HG03045 (cell line): Measurements from ENCODE around the gene ALB.

Experiments
- ATAC-seq: cut with Tn5 transposase; IDR thresholded peaks from one replicate; pipeline ENCODE4 v1.9.1; 2021; ENCODE audit warnings: mild to moderate bottlenecking, moderate library complexity; ENCODE audit not compliant: unreplicated experiment

The ALB gene

DNA sequence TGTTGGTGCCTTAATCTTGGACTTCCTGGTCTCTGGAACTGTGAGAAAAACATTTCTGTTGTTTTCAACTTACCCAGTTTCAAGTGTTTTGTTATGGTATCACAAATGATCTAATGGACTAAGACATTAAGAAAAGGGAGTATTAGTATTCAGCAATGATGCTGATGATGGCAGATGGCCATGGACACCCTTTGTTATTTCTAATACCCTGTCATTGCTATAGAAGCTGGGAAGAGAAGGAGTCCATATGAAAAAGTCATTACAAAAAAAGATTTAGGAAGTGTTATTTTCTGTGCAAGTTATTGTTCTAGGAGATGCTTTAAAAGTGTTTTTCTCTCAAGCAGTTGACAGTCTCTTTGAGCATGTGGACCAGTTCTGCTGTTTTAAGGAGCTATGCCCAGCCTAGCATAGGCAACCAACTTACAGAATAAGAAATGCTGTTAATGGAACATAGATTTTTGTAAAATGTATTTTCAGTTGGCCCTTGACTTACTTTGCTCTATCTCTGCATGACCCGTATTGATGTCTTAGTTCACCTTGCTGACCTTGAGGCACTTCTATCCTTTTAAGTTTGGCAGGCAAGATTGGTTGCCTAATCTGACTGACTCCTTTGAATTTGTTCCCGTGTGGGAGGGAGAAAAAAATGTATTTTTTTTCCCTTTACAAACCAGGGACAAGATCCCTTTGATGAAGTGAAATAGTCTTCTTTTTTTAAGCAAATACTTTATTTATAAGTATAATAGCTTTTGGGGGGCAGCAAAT is 25.9 kb downstream of the ALB start:
- no peak for ATAC-seq

DNA sequence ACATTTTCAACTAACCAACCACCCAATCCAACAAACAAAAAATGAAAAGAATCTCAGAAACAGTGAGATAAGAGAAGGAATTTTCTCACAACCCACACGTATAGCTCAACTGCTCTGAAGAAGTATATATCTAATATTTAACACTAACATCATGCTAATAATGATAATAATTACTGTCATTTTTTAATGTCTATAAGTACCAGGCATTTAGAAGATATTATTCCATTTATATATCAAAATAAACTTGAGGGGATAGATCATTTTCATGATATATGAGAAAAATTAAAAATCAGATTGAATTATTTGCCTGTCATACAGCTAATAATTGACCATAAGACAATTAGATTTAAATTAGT is 27.7 kb downstream of the ALB start:
- ATAC-seq, result no peak

DNA sequence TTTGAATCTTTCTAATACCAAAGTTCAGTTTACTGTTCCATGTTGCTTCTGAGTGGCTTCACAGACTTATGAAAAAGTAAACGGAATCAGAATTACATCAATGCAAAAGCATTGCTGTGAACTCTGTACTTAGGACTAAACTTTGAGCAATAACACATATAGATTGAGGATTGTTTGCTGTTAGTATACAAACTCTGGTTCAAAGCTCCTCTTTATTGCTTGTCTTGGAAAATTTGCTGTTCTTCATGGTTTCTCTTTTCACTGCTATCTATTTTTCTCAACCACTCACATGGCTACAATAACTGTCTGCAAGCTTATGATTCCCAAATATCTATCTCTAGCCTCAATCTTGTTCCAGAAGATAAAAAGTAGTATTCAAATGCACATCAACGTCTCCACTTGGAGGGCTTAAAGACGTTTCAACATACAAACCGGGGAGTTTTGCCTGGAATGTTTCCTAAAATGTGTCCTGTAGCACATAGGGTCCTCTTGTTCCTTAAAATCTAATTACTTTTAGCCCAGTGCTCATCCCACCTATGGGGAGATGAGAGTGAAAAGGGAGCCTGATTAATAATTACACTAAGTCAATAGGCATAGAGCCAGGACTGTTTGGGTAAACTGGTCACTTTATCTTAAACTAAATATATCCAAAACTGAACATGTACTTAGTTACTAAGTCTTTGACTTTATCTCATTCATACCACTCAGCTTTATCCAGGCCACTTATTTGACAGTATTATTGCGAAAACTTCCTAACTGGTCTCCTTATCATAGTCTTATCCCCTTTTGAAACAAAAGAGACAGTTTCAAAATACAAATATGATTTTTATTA is 28.3 kb downstream of the ALB start:
- ATAC-seq, result no peak

DNA sequence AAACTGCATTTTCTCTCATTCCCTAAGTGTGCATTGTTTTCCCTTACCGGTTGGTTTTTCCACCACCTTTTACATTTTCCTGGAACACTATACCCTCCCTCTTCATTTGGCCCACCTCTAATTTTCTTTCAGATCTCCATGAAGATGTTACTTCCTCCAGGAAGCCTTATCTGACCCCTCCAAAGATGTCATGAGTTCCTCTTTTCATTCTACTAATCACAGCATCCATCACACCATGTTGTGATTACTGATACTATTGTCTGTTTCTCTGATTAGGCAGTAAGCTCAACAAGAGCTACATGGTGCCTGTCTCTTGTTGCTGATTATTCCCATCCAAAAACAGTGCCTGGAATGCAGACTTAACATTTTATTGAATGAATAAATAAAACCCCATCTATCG is 29.1 kb downstream of the ALB start:
- no peak for ATAC-seq

DNA sequence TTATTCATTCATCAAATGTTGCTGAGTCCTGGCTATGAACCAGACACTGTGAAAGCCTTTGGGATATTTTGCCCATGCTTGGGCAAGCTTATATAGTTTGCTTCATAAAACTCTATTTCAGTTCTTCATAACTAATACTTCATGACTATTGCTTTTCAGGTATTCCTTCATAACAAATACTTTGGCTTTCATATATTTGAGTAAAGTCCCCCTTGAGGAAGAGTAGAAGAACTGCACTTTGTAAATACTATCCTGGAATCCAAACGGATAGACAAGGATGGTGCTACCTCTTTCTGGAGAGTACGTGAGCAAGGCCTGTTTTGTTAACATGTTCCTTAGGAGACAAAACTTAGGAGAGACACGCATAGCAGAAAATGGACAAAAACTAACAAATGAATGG is 30.2 kb downstream of the ALB start:
- no peak for ATAC-seq

DNA sequence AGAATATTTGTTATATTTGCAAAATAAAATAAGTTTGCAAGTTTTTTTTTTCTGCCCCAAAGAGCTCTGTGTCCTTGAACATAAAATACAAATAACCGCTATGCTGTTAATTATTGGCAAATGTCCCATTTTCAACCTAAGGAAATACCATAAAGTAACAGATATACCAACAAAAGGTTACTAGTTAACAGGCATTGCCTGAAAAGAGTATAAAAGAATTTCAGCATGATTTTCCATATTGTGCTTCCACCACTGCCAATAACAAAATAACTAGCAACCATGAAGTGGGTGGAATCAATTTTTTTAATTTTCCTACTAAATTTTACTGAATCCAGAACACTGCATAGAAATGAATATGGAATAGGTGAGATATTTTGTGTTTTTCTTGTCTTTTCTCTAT is 31.9 kb downstream of the ALB start, which contains the start of gene AFP:
TSS of gene AFP (plus strand) at position 238 of the 400 bp plus-strand sequence. CDS start at position 280, 42 bp downstream.
- ATAC-seq, result no peak

DNA sequence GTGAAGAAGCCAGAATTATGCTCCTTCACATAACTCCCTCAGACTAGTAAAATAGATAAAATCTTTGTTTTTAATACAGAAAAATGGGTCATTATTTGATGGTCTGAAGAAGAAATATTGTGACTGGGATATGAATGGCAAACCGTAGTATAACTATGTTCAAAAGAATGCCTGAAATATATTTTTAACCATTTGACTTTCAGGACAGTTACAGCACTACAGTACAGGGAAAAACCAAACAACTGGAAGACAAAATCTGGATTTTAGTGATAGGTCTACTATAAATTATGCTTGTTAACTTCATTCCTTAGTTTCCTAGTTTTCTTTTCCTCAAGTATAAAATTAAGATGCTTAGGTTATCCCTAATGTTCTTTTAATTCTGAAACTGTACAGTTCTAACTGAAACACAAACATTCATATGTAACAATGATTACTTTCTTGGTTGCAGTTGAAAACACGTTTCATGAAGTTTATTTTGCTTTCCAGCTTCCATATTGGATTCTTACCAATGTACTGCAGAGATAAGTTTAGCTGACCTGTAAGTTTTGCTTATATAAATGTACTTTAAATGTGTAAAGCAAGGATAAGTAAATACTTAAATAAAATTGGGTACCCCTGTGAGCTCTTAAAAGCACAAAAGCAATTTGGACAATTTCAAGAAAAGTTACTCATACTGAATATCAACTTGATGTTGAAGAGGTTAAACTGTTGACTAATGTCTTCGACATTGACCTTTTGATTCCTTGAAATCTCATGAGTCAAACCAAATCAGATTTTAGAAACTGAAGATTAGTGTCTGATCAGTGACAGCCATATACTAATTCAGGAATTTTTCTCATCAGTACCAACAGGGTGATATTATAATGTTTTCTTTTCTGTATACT is 32.8 kb downstream of the ALB start:
- no peak for ATAC-seq

DNA sequence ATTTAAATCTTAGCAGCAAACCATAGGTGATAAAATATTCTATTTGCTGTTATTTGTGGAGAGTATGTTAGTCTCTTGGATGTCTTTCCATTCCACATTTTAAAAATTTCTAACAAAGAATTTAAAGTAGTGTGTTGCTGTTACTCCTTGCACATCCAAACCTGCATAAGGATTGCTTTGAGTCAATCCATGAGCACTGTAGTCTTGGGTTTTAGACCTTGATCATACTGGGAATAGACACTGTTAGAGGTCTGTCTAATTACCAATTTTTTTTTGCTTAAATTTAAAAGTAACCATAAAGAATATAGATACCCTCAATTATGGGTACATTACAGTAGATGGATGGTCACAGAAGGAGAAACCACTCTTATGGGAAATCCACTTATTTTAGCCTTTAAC is 33.5 kb downstream of the ALB start:
- ATAC-seq, result no peak

DNA sequence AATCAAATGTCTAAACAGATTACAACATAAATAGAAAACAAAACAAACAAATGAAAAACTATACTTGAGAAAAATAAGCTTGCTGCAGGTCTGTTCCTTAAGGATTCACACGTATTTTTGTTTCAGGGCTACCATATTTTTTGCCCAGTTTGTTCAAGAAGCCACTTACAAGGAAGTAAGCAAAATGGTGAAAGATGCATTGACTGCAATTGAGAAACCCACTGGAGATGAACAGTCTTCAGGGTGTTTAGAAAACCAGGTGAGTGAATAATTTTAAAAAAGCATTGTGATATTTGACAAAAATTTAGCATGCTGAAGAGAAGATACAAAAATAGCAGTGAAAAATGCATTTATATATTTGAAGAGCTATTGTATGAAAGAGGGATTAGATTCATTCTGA is 34.0 kb downstream of the ALB start:
- no peak for ATAC-seq

DNA sequence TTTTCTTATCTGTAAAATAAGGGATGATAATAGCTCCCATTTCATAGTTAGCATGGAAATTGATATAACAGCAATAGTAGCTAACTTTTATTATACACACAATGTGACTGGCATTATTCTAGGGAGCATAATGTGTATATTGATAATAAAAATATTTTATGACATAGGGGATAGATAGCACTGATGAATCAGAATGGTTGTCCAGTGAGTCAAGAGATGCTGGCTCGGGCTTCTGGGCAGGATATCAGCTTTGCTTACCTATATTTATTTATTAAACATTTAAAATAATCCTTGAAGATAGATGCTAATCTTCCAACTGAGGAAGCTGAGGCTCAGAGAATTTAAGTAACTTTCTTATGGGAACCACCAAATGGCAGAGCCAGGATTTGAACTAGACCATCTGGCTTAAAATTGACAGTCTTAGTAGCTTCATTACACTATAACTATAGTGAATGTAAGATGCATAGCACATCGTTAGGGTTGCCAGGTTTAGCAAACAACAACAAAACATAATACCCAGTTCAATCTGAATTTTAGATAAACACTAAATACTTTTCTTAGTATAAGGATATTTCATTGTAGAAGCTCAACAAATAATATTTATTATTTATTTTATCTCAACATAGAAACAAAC is 34.6 kb downstream of the ALB start:
- ATAC-seq, result no peak

DNA sequence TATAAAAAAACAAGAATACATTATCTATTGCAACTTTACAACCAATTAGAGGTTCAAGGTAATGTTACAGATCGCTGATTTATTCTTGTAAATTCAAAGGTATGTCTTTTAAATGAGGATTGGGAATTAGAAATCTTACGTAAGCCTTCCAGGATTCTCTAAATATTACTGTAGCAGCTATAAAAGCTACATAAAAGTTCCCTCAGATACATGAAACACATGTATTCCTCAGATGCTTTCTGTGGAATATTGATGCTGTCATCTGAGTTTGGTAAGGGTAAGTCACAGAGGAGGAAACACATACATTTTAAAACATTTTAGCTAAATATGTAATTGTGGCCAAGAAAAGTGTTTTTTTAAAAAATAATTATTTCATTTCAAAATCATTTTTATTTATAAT is 35.4 kb downstream of the ALB start:
- ATAC-seq, result no peak

DNA sequence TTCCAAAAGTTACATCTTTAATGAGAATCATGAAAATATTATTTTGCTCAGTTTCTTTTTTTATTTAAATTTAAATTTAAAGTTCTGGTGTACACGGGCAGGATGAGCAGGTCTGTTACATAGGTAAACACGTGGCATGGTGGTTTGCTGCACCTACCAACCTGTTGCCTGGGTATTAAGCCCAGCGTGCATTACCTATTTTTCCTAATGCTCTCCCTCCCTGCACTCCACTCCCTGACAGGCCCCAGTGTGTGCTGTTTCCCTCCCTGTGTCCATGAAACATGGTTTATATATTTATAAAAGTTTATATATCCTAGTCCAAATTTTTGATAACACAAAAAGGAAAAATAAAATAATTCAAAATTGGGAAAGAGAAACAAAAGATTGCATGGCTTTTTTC is 35.9 kb downstream of the ALB start:
- no peak for ATAC-seq

DNA sequence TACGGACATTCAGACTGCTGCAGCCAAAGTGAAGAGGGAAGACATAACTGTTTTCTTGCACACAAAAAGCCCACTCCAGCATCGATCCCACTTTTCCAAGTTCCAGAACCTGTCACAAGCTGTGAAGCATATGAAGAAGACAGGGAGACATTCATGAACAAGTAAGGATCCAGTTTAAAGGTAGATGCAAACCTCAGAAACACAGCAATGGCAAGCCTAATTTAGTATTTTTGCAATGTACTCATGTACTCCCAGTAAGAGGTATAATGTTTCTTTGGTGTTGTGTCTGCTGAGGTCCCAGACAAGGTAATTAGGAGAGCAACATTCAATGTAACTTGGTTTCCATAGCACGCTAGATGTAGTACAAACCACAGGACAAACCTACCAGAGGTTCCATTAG is 36.6 kb downstream of the ALB start:
- ATAC-seq, result no peak

DNA sequence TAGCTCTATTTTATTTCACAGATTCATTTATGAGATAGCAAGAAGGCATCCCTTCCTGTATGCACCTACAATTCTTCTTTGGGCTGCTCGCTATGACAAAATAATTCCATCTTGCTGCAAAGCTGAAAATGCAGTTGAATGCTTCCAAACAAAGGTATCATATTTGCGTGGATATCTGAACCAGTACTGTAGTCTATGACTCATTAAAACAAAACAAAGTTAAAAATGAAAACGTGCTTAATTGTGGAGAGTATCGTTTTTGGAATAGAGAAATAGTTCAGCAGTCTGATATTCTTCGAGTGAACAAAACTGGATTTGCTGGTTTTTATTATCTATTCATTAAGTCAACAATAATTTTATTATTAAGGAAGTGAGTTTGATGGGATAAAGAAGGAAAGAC is 38.2 kb downstream of the ALB start:
- ATAC-seq, result no peak

DNA sequence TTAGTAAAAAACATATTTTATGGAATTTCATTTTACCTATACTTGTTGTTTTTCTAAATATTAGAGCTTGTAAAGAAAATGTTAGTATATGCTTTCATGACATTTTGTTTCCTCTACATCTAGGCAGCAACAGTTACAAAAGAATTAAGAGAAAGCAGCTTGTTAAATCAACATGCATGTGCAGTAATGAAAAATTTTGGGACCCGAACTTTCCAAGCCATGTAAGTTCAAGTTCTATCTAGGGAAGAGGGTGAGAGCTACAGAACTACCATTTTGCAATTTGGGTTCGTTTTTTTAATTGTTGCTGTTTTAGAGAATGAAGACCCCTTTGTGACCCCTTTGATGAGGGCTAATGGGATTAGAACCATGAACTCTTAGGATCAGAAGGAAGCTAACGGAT is 39.1 kb downstream of the ALB start:
- ATAC-seq, result no peak

DNA sequence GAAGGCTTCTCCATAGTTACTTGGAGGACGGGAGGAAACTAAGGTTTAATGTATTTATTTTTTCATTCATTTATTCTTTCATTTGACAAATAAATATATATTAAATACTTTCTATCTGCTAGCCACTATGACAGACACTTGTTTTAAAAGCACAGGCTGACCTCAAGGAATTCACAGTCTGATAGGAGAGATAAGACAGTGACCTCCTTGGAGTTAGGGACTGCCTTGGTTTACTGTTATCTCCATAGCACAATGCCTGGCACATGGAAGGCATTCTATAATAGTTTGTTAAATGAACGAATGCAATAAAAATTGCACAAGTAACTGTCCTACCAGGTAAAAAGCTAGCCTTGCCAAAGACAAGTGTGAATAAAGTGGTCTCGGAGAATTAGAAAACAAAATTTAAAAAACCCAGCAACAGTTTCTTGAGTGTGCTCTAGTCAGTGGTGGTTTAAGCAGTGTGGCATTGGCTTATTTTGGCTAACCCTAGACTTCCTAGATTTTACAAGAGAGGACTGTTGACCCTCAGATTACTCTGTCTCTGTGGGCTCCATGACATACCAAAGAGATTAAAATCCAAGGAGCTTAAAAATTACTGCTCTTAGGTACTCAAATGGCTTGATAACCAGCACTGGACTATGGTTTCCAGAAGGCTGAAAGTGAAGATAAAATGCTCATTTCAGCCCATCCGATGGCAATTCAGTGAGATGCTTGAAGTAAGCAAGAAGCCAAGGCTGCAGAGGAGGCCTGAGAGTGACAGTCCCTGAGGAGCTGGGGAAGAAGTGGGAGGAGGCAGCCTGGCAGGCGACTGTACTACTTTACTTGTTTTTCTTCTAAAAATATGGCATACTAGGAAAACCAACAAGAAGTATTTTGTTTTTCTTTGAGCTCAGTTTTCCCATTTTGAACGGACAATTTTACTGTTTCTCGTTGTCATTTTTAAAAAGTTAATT is 41.6 kb downstream of the ALB start:
- ATAC-seq, result no peak

DNA sequence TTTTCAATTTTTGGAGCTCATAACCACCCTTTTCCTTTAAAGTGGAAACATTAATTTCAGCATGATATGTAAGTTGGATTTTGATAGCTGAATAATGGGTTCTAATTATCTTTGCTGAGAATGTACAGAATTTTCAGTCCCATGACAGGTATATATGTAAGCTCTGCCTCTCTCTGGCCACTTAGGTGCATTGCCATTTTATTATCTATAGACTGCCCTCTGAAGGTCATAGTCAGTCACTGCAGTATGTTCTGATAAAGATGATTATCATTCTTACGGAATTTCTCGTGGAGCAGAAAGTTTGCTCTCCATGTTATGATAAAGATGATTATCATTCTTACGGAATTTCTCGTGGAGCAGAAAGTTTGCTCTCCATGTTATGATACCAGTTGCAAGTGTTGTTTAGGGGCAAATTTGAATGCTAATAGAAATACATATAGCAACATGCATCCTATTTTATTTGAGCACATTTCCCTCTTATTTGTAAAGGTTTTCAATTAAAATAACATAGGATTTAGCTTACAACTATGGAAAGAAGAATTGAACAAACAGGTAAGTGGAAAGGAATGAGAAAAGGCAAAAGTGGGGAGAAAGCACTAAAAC is 42.4 kb downstream of the ALB start:
- ATAC-seq, result peak; percentile 95

DNA sequence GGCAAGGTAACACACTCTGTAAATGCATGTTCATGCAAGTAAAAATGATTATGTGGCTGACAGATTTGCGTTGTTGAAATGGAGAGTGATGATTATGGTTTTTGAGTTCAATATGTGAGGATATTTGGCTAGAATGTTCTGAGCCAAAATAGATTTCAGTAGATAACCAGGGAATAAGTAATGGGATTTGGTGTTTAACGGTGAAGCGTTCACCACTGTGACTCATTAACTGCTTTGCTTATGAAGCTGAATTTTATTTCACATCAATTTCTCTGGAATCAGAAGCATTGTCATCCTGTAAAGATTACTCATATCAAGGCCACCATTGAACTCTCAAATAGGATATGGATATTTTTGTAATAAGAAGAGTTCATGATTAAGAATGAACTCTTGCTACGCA is 43.6 kb downstream of the ALB start:
- no peak for ATAC-seq

DNA sequence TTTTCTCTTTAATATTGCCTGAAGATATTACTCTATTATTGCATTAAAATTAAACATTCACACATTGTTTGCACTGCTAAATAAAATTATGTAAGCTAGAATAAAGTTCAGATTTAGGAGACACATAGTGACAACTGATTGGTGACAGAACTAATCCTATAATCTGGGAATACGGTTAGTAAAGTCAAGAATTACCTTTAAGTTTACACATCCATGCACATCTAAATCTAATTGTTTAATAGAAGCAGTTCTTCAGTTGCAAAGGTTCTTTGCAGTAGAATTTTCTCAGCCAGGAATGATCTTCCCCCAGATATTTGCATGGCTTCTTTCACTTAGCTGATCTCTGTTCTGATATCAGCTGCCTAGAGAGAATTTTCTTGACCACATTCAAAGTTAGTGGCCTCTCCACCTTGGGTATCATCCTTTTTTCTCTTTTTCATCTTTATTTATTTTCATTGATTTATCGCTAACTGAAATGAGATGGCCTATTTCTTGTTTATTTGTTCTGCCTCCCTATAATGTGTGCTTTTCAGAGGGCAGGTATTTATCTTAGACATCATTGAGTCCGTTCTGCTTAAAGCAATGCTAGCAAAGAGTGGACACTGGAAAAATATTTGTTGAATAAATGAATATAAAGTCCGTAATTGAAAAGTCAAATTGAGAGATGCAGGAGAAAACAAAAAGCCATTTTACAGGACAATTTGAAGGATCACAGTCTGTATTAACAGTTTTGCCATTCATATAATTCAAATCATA is 44.5 kb downstream of the ALB start:
- ATAC-seq, result no peak
